Measurements from ENCODE around the gene TSPAN8. TPM values are rescaled to one million over a fixed set of nuclear protein-coding genes. Genes with fewer than 3 reads are reported as not detected.

TSPAN8 gene
- total RNA-seq, 3 donors from 2014 or later (not counting 1 experiment from before 2014, with no cell fraction given): not detected

DNA sequence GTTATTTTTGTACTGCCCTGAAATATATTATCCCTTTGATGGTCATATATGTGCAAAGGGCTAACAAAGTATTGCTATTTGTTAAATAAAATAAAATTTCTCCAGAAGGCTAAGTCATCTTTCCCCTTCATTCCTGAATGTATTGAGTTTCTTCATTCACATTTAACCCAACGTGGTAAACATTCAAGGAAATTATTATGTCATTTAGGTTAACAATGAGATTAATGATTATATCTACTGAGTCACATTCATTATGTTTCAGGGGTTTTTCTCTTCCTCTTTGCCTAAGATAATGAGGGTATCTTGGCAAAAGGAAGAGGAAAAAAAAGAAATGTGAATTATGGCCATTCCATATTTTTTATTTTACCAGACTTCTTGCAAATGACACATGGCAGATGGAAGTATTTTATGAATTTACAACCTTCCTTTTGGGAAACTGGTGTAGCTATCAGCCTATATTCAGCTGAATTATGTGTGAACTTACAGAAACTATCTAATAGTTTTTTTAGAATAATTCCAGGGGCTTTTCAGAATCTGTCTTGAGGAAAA is 27.2 kb downstream of the TSPAN8 start:
- WGBS (ENCODE audit: insufficient coverage): no CpG with 5 or more reads among the region's 1 CpG

DNA sequence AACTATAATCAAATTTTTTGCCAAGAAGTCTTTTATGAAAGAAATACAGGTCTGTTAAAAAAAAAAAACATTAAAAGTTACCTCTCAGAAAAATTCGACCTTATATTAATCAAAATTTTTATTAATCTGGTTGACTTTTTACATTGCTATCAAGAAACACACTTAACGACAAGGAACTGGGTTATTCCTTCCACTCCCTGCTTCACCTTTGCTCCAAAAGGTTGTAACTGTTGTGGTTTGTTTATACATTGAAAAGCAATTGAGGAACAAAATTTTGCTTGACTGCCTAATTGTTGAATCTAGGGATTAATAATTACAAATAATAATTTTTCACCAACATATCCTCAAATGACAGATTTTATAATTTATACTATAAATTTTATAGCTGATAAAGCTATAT is 28.4 kb downstream of the TSPAN8 start:
- Histone ChIP-seq H3K36me3 (ENCODE audit: control insufficient read depth, insufficient read depth, low read length) (no peaks in the 10 kb centered on the region), H3K27me3 (ENCODE audit: control insufficient read depth, insufficient read depth, low read length) (no peaks in the 10 kb centered on the region), H3K27ac (ENCODE audit: low read length) (no peak overlapping the region), H3K9me3 (ENCODE audit: control insufficient read depth, insufficient read depth, low read length) (no peaks in the 10 kb centered on the region), H3K4me1 (ENCODE audit: control insufficient read depth, insufficient read depth, low read length) (no peaks in the 10 kb centered on the region), H3K4me3 (ENCODE audit: low read length) (no peak overlapping the region)
- peaks cover 0 to 2% of the 10 kb centered on the region in 2 donors for H3K9me3 Mint-ChIP-seq
- WGBS (ENCODE audit: insufficient coverage): no CpG with 5 or more reads among the region's 2 CpGs
- H3K4me1 Mint-ChIP-seq: no peaks in the 10 kb centered on the region
- H3K36me3 Mint-ChIP-seq: no peaks in the 10 kb centered on the region
- H3K27ac Mint-ChIP-seq: no peak overlapping the region
- no peak overlapping the region for H3K4me3 Mint-ChIP-seq
- intact Hi-C loops (cut with micrococcal nuclease): no loop called here
- TF ChIP-seq, protein P1, sequence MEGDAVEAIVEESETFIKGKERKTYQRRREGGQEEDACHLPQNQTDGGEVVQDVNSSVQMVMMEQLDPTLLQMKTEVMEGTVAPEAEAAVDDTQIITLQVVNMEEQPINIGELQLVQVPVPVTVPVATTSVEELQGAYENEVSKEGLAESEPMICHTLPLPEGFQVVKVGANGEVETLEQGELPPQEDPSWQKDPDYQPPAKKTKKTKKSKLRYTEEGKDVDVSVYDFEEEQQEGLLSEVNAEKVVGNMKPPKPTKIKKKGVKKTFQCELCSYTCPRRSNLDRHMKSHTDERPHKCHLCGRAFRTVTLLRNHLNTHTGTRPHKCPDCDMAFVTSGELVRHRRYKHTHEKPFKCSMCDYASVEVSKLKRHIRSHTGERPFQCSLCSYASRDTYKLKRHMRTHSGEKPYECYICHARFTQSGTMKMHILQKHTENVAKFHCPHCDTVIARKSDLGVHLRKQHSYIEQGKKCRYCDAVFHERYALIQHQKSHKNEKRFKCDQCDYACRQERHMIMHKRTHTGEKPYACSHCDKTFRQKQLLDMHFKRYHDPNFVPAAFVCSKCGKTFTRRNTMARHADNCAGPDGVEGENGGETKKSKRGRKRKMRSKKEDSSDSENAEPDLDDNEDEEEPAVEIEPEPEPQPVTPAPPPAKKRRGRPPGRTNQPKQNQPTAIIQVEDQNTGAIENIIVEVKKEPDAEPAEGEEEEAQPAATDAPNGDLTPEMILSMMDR (IDR thresholded peaks at IDR 0.05): no peak
- no peak for ATAC-seq
- no peak for DNase-seq
- H3K27me3 Mint-ChIP-seq (ENCODE audit: low read depth in 2 of 2): no peaks in the 10 kb centered on the region

More for the DNA sequence above, 27.2 kb downstream of the TSPAN8 start:
- intact Hi-C loops (cut with micrococcal nuclease): no loop called here
- H3K36me3 Mint-ChIP-seq: no peaks in the 10 kb centered on the region
- H3K27me3 Mint-ChIP-seq (ENCODE audit: low read depth in 2 of 2): no peaks in the 10 kb centered on the region
- DNase-seq: no peak
- H3K9me3 Mint-ChIP-seq: peaks cover 0 to 8% of the 10 kb centered on the region in 2 donors
- no peak for ATAC-seq
- no peak overlapping the region for H3K4me3 Mint-ChIP-seq
- no peaks in the 10 kb centered on the region for H3K4me1 Mint-ChIP-seq
- no peak overlapping the region for H3K27ac Mint-ChIP-seq
- TF ChIP-seq, protein P1 (IDR thresholded peaks at IDR 0.05): no peak
- Histone ChIP-seq H3K36me3 (ENCODE audit: control insufficient read depth, insufficient read depth, low read length) (no peaks in the 10 kb centered on the region), H3K4me3 (ENCODE audit: low read length) (no peak overlapping the region), H3K27ac (ENCODE audit: low read length) (no peak overlapping the region), H3K27me3 (ENCODE audit: control insufficient read depth, insufficient read depth, low read length) (no peaks in the 10 kb centered on the region), H3K9me3 (ENCODE audit: control insufficient read depth, insufficient read depth, low read length) (no peaks in the 10 kb centered on the region), H3K4me1 (ENCODE audit: control insufficient read depth, insufficient read depth, low read length) (no peaks in the 10 kb centered on the region)

DNA sequence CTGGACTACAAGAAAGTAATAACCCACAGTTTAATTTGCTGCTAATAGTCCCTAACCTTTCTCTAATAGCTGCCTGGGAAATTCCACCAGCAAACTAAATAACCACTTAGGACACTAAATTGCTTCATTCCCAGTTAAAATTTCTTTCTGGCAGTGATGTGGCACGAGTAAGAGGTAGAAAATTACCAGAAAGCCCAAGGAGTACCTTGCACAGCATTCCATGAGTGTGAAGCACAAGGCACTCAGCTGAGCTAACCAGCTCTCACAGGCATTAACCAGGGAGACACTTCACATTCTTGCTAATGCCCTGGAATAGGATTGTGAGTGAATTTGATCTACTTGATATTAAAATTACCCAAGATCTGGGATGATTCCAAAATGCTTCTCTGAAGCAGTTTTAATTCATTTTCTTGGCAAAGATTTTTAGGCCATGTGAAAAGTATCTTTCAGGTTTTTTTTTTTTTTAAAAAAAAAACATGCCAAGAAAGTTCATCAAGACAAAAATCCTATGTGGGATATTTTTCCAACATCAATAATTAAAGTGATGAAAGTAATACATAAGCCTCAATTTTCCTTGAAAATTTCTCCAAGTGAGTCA is 29.5 kb downstream of the TSPAN8 start:
- no peak overlapping the region for H3K4me3 Mint-ChIP-seq
- H3K27me3 Mint-ChIP-seq (ENCODE audit: low read depth in 2 of 2): no peaks in the 10 kb centered on the region
- no peak overlapping the region for H3K27ac Mint-ChIP-seq
- ATAC-seq: no peak
- Histone ChIP-seq H3K27ac (ENCODE audit: low read length) (no peak overlapping the region), H3K27me3 (ENCODE audit: control insufficient read depth, insufficient read depth, low read length) (no peaks in the 10 kb centered on the region), H3K36me3 (ENCODE audit: control insufficient read depth, insufficient read depth, low read length) (no peaks in the 10 kb centered on the region), H3K9me3 (ENCODE audit: control insufficient read depth, insufficient read depth, low read length) (no peaks in the 10 kb centered on the region), H3K4me1 (ENCODE audit: control insufficient read depth, insufficient read depth, low read length) (no peaks in the 10 kb centered on the region), H3K4me3 (ENCODE audit: low read length) (no peak overlapping the region)
- WGBS (ENCODE audit: insufficient coverage): 70% methylated on average over 1 of the region's 1 CpG
- TF ChIP-seq, protein P1 (IDR thresholded peaks at IDR 0.05): no peak
- H3K9me3 Mint-ChIP-seq: peaks cover 0 to 2% of the 10 kb centered on the region in 2 donors
- no peak for DNase-seq
- intact Hi-C loops (cut with micrococcal nuclease): no loop called here
- H3K4me1 Mint-ChIP-seq: no peaks in the 10 kb centered on the region
- H3K36me3 Mint-ChIP-seq: no peaks in the 10 kb centered on the region

DNA sequence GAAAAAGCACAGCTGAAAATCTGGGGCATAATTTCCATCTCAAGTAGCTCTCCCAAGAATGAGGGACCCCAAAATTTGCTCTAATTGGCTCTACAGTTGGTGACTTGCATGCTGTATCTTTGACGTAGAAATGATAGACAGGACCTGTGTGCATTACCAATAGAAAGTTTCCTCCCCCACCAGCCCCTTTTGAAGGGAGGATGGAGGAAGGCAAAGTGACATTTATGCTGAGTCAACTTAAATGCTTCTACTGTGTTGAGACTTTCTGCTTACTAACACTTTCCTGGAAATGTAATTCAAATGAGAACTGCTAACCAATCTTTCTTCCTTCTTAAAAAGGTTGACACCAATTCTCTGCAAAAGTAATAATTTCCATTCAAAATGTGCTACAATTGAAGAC is 31.9 kb downstream of the TSPAN8 start:
- Mint-ChIP-seq H3K36me3 (no peaks in the 10 kb centered on the region), H3K4me3 (no peak overlapping the region), H3K4me1 (no peaks in the 10 kb centered on the region), H3K9me3 (peaks cover 0 to 2% of the 10 kb centered on the region in 2 donors), H3K27me3 (ENCODE audit: low read depth in 2 of 2) (no peaks in the 10 kb centered on the region), H3K27ac (no peak overlapping the region)
- no peaks in the 10 kb centered on the region for H3K9me3 ChIP-seq (ENCODE audit: control insufficient read depth, insufficient read depth, low read length)
- ATAC-seq: no peak
- TF ChIP-seq, protein P1 (IDR thresholded peaks at IDR 0.05): no peak
- no peaks in the 10 kb centered on the region for H3K4me1 ChIP-seq (ENCODE audit: control insufficient read depth, insufficient read depth, low read length)
- no peaks in the 10 kb centered on the region for H3K36me3 ChIP-seq (ENCODE audit: control insufficient read depth, insufficient read depth, low read length)
- no peak overlapping the region for H3K27ac ChIP-seq (ENCODE audit: low read length)
- no peaks in the 10 kb centered on the region for H3K27me3 ChIP-seq (ENCODE audit: control insufficient read depth, insufficient read depth, low read length)
- DNase-seq: no peak
- no CpG with 5 or more reads among the region's 1 CpG for WGBS (ENCODE audit: insufficient coverage)
- intact Hi-C loops (cut with micrococcal nuclease): no loop called here
- no peak overlapping the region for H3K4me3 ChIP-seq (ENCODE audit: low read length)

Measured in natural killer cell (primary cell).